Endothelial cell (in vitro differentiated cells): ENCODE measurements around the gene FOXI3. TPM values are rescaled to one million over a fixed set of nuclear protein-coding genes. Genes with fewer than 3 reads are reported as not detected.

Experiments
- DNase-seq: peaks from one replicate; pipeline ENCODE4 v3.0.0; 2021; ENCODE audit warnings: low spot score
- H3K27ac Mint-ChIP-seq: one replicate; pipeline ENCODE4 v1.8.0; 2021; ENCODE audit warnings: mixed read lengths, inconsistent platforms; ENCODE audit not compliant: unreplicated experiment
- H3K27me3 Mint-ChIP-seq: one replicate; pipeline ENCODE4 v1.8.0; 2021; ENCODE audit warnings: mild to moderate bottlenecking, moderate library complexity, mixed read lengths, inconsistent platforms; ENCODE audit not compliant: unreplicated experiment
- H3K36me3 Mint-ChIP-seq: one replicate; pipeline ENCODE4 v1.8.0; 2021; ENCODE audit warnings: mild to moderate bottlenecking, low read depth, mixed read lengths, inconsistent platforms; ENCODE audit not compliant: unreplicated experiment
- H3K4me1 Mint-ChIP-seq: one replicate; pipeline ENCODE4 v1.8.0; 2021; ENCODE audit warnings: mild to moderate bottlenecking, mixed read lengths, inconsistent platforms; ENCODE audit not compliant: unreplicated experiment
- H3K4me3 Mint-ChIP-seq: one replicate; pipeline ENCODE4 v1.8.0; 2021; ENCODE audit warnings: mild to moderate bottlenecking, mixed read lengths, inconsistent platforms; ENCODE audit not compliant: unreplicated experiment
- H3K9me3 Mint-ChIP-seq: one replicate; pipeline ENCODE4 v1.8.0; 2021; ENCODE audit warnings: mixed read lengths, inconsistent platforms; ENCODE audit not compliant: unreplicated experiment
- total RNA-seq: library from RNA; stranded (reverse); fragmentation: NEBNext Ultra II Directional; extraction: Animal tissue kit (Norgen Biotek cat#: 25700); gene quantifications from one replicate; pipeline ENCODE4 v1.2.1, GENCODE V29; 2021; ENCODE audit not compliant: unreplicated experiment
- TF ChIP-seq, protein P1 (sequence below): fragments of 200-600 bp; sonication (generic); IDR thresholded peaks from one replicate; pipeline ENCODE4 v1.5.0; 2021; ENCODE audit warnings: antibody characterized with exemption; ENCODE audit not compliant: unreplicated experiment

FOXI3 gene
- total RNA-seq, 1 donor from 2014 or later: 0.69 TPM

GRCh38 chr2:88443353-88443938 is 9.0 kb downstream of the FOXI3 start:
- Mint-ChIP-seq H3K27ac (no peak overlapping the region), H3K27me3 (peaks cover 5% of the 10 kb centered on the region), H3K4me1 (no peaks in the 10 kb centered on the region), H3K9me3 (no peaks in the 10 kb centered on the region), H3K36me3 (no peaks in the 10 kb centered on the region), H3K4me3 (no peak overlapping the region)
- TF ChIP-seq, protein P1, sequence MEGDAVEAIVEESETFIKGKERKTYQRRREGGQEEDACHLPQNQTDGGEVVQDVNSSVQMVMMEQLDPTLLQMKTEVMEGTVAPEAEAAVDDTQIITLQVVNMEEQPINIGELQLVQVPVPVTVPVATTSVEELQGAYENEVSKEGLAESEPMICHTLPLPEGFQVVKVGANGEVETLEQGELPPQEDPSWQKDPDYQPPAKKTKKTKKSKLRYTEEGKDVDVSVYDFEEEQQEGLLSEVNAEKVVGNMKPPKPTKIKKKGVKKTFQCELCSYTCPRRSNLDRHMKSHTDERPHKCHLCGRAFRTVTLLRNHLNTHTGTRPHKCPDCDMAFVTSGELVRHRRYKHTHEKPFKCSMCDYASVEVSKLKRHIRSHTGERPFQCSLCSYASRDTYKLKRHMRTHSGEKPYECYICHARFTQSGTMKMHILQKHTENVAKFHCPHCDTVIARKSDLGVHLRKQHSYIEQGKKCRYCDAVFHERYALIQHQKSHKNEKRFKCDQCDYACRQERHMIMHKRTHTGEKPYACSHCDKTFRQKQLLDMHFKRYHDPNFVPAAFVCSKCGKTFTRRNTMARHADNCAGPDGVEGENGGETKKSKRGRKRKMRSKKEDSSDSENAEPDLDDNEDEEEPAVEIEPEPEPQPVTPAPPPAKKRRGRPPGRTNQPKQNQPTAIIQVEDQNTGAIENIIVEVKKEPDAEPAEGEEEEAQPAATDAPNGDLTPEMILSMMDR: no peak
- no peak for DNase-seq

GRCh38 chr2:88442473-88442872 is 10.0 kb downstream of the FOXI3 start:
- H3K27me3 Mint-ChIP-seq: peaks cover 5% of the 10 kb centered on the region
- DNase-seq: no peak
- TF ChIP-seq, protein P1: no peak
- no peak overlapping the region for H3K27ac Mint-ChIP-seq
- H3K4me1 Mint-ChIP-seq: no peaks in the 10 kb centered on the region
- H3K36me3 Mint-ChIP-seq: no peaks in the 10 kb centered on the region
- no peak overlapping the region for H3K4me3 Mint-ChIP-seq
- no peaks in the 10 kb centered on the region for H3K9me3 Mint-ChIP-seq

GRCh38 chr2:88442061-88442460 is 10.4 kb downstream of the FOXI3 start:
- no peak overlapping the region for H3K4me3 Mint-ChIP-seq
- H3K36me3 Mint-ChIP-seq: no peaks in the 10 kb centered on the region
- no peaks in the 10 kb centered on the region for H3K4me1 Mint-ChIP-seq
- H3K27me3 Mint-ChIP-seq: peaks cover 5% of the 10 kb centered on the region
- no peaks in the 10 kb centered on the region for H3K9me3 Mint-ChIP-seq
- H3K27ac Mint-ChIP-seq: no peak overlapping the region
- no peak for DNase-seq
- TF ChIP-seq, protein P1: no peak

DNA sequence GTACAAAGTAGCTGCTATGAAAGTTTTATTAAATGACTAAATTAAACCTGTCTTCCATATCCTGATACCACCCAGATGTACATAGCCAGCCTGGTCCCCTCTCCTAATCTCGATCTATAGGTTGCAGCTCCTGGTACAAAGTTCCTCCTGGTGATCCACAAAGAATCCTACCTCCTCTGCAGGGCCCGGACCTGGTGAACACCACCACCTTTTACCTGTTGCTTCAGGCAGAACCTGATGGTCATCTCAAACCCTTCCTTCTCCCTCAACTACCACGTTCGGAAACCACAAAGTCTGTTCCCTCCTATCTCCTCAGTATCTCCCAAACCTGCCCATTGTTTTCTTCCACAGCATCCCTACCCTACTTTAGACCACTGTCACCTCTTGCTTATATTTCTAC is 15.5 kb downstream of the FOXI3 start:
- Mint-ChIP-seq H3K9me3 (no peaks in the 10 kb centered on the region), H3K36me3 (no peaks in the 10 kb centered on the region), H3K4me1 (no peaks in the 10 kb centered on the region), H3K27ac (no peak overlapping the region), H3K4me3 (no peak overlapping the region), H3K27me3 (peaks cover 5% of the 10 kb centered on the region)
- no peak for DNase-seq
- TF ChIP-seq, protein P1: no peak

DNA sequence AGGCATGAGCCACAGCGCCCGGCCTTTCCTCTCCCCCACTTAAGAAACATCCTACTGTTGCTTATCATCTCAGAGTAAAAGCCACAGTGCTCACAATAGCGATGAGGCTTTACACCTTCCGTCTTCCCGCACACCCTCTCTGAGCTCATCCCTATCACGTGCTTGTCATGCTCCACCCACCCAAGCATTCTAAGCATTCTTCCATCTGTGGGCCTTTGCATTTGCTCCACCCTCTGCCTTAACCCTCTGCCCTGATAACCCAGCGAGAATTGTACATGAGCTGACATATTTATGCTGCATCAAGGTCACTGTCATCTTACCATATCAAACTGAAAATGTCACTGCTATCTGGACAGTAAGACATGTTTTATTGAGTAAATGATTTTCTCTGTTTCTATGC is 22.6 kb downstream of the FOXI3 start:
- Mint-ChIP-seq H3K9me3 (no peaks in the 10 kb centered on the region), H3K36me3 (no peaks in the 10 kb centered on the region), H3K4me1 (no peaks in the 10 kb centered on the region), H3K27me3 (peaks cover 1% of the 10 kb centered on the region), H3K4me3 (no peak overlapping the region), H3K27ac (no peak overlapping the region)
- TF ChIP-seq, protein P1: no peak
- DNase-seq: no peak
